ENCODE results near the gene DENND4A.

The DENND4A gene

GRCh38 chr15:65732698-65733097 is 59.4 kb downstream of the DENND4A start:
- TF ChIP-seq CTCF (conservative IDR thresholded peaks at IDR 0.05; ENCODE audit: low read depth) = no peak
- H3K27ac ChIP-seq = no peak overlapping the region
- peak; percentile 46 for DNase-seq (ENCODE audit: low spot score)
- ChIA-PET POLR2A (ENCODE audit: low non-redundant PET) (no interaction called here), CTCF (interaction anchor here (0.6 kb wide), 2 partner anchors 40 to 127 kb away, joined by 4 to 5 read pairs; no protein-coding TSS in a partner anchor)

GRCh38 chr15:65731926-65732325 is 60.2 kb downstream of the DENND4A start:
- no peak overlapping the region for H3K27ac ChIP-seq
- TF ChIP-seq CTCF (conservative IDR thresholded peaks at IDR 0.05; ENCODE audit: low read depth) = no peak
- CTCF ChIA-PET = no interaction called here
- DNase-seq (ENCODE audit: low spot score) = no peak
- POLR2A ChIA-PET (ENCODE audit: low non-redundant PET) = no interaction called here

DNA sequence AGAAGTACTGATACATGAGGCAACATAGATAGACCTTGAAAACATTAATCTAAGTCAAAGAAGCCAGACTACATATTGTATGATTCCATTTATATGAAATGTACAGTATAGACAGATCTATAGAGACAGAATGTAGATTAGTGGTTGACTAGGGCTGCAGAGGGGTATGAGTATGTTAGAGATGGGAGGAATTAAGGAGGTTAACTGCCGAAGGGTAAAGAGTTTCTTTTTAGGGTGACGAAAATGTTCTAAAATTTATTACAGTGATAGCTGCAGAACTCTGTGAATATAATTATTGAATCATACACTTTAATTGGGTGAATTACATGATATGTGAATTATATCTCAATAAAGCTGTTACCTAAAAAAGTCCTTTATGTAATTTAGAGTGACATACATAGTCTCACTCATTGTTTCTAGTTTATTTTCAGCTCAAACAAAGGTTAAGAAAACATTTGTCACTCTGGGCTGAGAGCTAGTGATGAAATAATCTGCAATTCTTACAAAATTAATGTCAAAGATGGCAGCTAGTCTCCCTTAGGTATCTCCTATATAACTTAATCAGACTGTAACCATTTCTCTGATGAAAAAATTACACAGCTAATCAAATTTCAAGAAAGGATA is 61.4 kb downstream of the DENND4A start:
- POLR2A ChIA-PET (ENCODE audit: low non-redundant PET) = no interaction called here
- DNase-seq (ENCODE audit: low spot score) = no peak
- H3K27ac ChIP-seq = no peak overlapping the region
- TF ChIP-seq CTCF (conservative IDR thresholded peaks at IDR 0.05; ENCODE audit: low read depth) = no peak
- CTCF ChIA-PET = no interaction called here

- CTCF ChIA-PET = interaction anchor here (0.6 kb wide), 1 partner anchor 113 kb away, joined by 5 read pairs; no protein-coding TSS in a partner anchor
- POLR2A ChIA-PET (ENCODE audit: low non-redundant PET) = no interaction called here
- DNase-seq (ENCODE audit: low spot score) = no peak
- no peak overlapping the region for H3K27ac ChIP-seq
- no peak for TF ChIP-seq CTCF (conservative IDR thresholded peaks at IDR 0.05; ENCODE audit: low read depth)
Measured at GRCh38 chr15:65724464-65725215, 67.5 kb downstream of the DENND4A start.

GRCh38 chr15:65723876-65724275 is 68.2 kb downstream of the DENND4A start:
- POLR2A ChIA-PET (ENCODE audit: low non-redundant PET) = no interaction called here
- CTCF ChIA-PET = no interaction called here
- no peak for TF ChIP-seq CTCF (conservative IDR thresholded peaks at IDR 0.05; ENCODE audit: low read depth)
- no peak for DNase-seq (ENCODE audit: low spot score)
- no peak overlapping the region for H3K27ac ChIP-seq

- CTCF ChIA-PET = interaction anchor here (0.5 to 0.8 kb wide), 4 partner anchors 14 to 603 kb away, joined by 3 read pairs; no protein-coding TSS in a partner anchor
Measured at GRCh38 chr15:65722191-65722590, 69.9 kb downstream of the DENND4A start.

More at GRCh38 chr15:65722191-65722590, 69.9 kb downstream of the DENND4A start:
- POLR2A ChIA-PET (ENCODE audit: low non-redundant PET) = no interaction called here
- H3K27ac ChIP-seq = no peak overlapping the region
- TF ChIP-seq CTCF (conservative IDR thresholded peaks at IDR 0.05; ENCODE audit: low read depth) = no peak
- DNase-seq (ENCODE audit: low spot score) = no peak
